IMR-90 (cell line): ENCODE measurements around the gene MMUT. TPM values are rescaled to one million over a fixed set of nuclear protein-coding genes. Genes with fewer than 3 reads are reported as not detected.

ENCODE experiments used
- ATAC-seq: fragments of 200-7000 bp; cut with Tn5 transposase; 2 replicates; pipeline ENCODE4 v1.9.1; 2020; ENCODE audit warnings: low read depth, mild to moderate bottlenecking, moderate library complexity
- BruUV-seq: library from RNA; stranded (reverse); fragments of 400-500 nt; replicated peaks from 2 replicates; lab custom pipeline; 2021; lab: Mats Ljungman, UMichigan
- CTCF ChIA-PET: fragments of 300-600 bp; formaldehyde crosslinking; extraction: SDS; loops from one replicate; lab custom pipeline; 2021; ENCODE audit warnings: antibody characterized with exemption; lab: Yijun Ruan, JAX
- POLR2A ChIA-PET: fragments of 300-600 bp; sonication (Branson Sonifier 250); formaldehyde crosslinking; loops from one replicate; lab custom pipeline; 2022; ENCODE audit warnings: antibody characterized with exemption; ENCODE audit not compliant: unreplicated experiment; lab: Charles Lee
- DNase-seq: peaks from one replicate; pipeline ENCODE4 v3.0.0; 2013
- H2AFZ ChIP-seq: replicated peaks from 2 replicates; pipeline ENCODE3; 2013; ENCODE audit warnings: low read length, mild to moderate bottlenecking; ENCODE audit not compliant: poor library complexity
- H2AK5ac ChIP-seq: 2 replicates; pipeline ENCODE4 v1.6.1; 2013; ENCODE audit warnings: low read depth, low read length, inconsistent platforms
- H2AK9ac ChIP-seq: replicated peaks from 2 replicates; pipeline ENCODE3; 2013; ENCODE audit warnings: mild to moderate bottlenecking, low read depth, low read length, moderate library complexity; ENCODE audit not compliant: poor library complexity
- H2BK120ac ChIP-seq: 2 replicates; pipeline ENCODE4 v1.6.1; 2013; ENCODE audit warnings: low read depth, low read length, inconsistent platforms
- H2BK15ac ChIP-seq: 3 replicates; pipeline ENCODE4 v1.6.1; 2013; ENCODE audit warnings: low read depth, low read length, inconsistent platforms
- H2BK20ac ChIP-seq: 2 replicates; pipeline ENCODE4 v1.6.1; 2013; ENCODE audit warnings: low read depth, mild to moderate bottlenecking, inconsistent platforms, low read length, moderate library complexity
- H2BK5ac ChIP-seq: 2 replicates; pipeline ENCODE4 v1.6.1; 2013; ENCODE audit warnings: mild to moderate bottlenecking, low read depth, low read length, inconsistent platforms; ENCODE audit not compliant: poor library complexity, severe bottlenecking
- H3K14ac ChIP-seq: replicated peaks from 2 replicates; pipeline ENCODE4 v1.6.1; 2013; ENCODE audit warnings: low read depth, low read length, inconsistent platforms
- H3K18ac ChIP-seq: 2 replicates; pipeline ENCODE4 v1.6.1; 2013; ENCODE audit warnings: low read depth, low read length, control low read depth
- H3K23ac ChIP-seq: 2 replicates; pipeline ENCODE4 v1.6.1; 2013; ENCODE audit warnings: low read depth, low read length, inconsistent platforms
- H3K27ac ChIP-seq: 2 replicates; pipeline ENCODE4 v1.5.1; 2013; ENCODE audit warnings: mild to moderate bottlenecking, control low read depth, low read length; ENCODE audit not compliant: insufficient read depth
- H3K27me3 ChIP-seq: 2 replicates; pipeline ENCODE4 v1.6.1; 2013; ENCODE audit warnings: low read length; ENCODE audit not compliant: control insufficient read depth, insufficient read depth
- H3K36me3 ChIP-seq: 2 replicates; pipeline ENCODE4 v1.6.1; 2013; ENCODE audit warnings: low read length, mixed read lengths; ENCODE audit not compliant: control insufficient read depth, insufficient read depth
- H3K4ac ChIP-seq: 2 replicates; pipeline ENCODE4 v1.6.1; 2013; ENCODE audit warnings: low read depth, low read length, inconsistent platforms
- H3K4me1 ChIP-seq: 2 replicates; pipeline ENCODE4 v1.6.1; 2013; ENCODE audit warnings: low read length, mixed read lengths; ENCODE audit not compliant: control insufficient read depth, insufficient read depth
- H3K4me2 ChIP-seq: 2 replicates; pipeline ENCODE4 v1.6.1; 2013; ENCODE audit warnings: low read depth, mild to moderate bottlenecking, control low read depth, low read length, moderate library complexity
- H3K4me3 ChIP-seq: 2 replicates; pipeline ENCODE4 v1.5.1; 2013; ENCODE audit warnings: low read depth, mild to moderate bottlenecking, control low read depth, low read length, moderate library complexity; ENCODE audit not compliant: insufficient read depth
- H3K56ac ChIP-seq: 2 replicates; pipeline ENCODE4 v1.6.1; 2013; ENCODE audit warnings: low read length, inconsistent platforms; ENCODE audit not compliant: insufficient read depth; ENCODE audit errors: extremely low read depth
- H3K79me1 ChIP-seq, 2 experiments: 2 replicates each; pipeline ENCODE4 v1.6.1; 2013; ENCODE audit warnings: low read length in 2 of 2, inconsistent platforms in 1 of 2, low read depth in 1 of 2
- H3K9ac ChIP-seq: 2 replicates; pipeline ENCODE4 v1.6.1; 2013; ENCODE audit warnings: low read depth, low read length, control low read depth
- H3K9me1 ChIP-seq: 2 replicates; pipeline ENCODE4 v1.6.1; 2013; ENCODE audit warnings: low read length, inconsistent platforms; ENCODE audit not compliant: insufficient read depth
- H3K9me3 ChIP-seq: 2 replicates; pipeline ENCODE4 v1.6.1; 2013; ENCODE audit warnings: low read length; ENCODE audit not compliant: control insufficient read depth, insufficient read depth
- H4K20me1 ChIP-seq: 2 replicates; pipeline ENCODE4 v1.6.1; 2013; ENCODE audit warnings: low read length, inconsistent platforms; ENCODE audit not compliant: insufficient read depth
- H4K5ac ChIP-seq: 2 replicates; pipeline ENCODE4 v1.6.1; 2013; ENCODE audit warnings: mild to moderate bottlenecking, low read depth, low read length, control low read depth
- H4K8ac ChIP-seq, 2 experiments: 2 replicates each; pipeline ENCODE4 v1.6.1; 2013; ENCODE audit warnings: low read depth in 2 of 2, low read length in 2 of 2, control low read depth in 1 of 2, inconsistent platforms in 1 of 2
- H4K91ac ChIP-seq: 2 replicates; pipeline ENCODE4 v1.6.1; 2013; ENCODE audit warnings: low read depth, low read length, inconsistent platforms; ENCODE audit not compliant: insufficient read depth
- FOS ChIP-seq: fragments of 150-350 bp; IDR thresholded peaks from 2 replicates; pipeline ENCODE4 v1.6.1; 2016; ENCODE audit warnings: low read depth, low read length
- WGBS, 2 experiments: methylation state at CpG; one replicate each; pipeline versions ENCODE4 v1.1.5 to v1.1.7; 2013; ENCODE audit warnings: missing lambda C conversion rate in 2 of 2; ENCODE audit not compliant: insufficient read length in 1 of 2; ENCODE audit errors: extremely low coverage in 2 of 2; 5-methylcytosine and 5-hydroxymethylcytosine counted together
- dilution Hi-C: fragments of 300-500 bp; cut with HindIII; formaldehyde crosslinking; loops from one replicate; pipeline ENCODE4 v1.14.3; 2018; ENCODE audit warnings: low sequenced_read_pairs; ENCODE audit not compliant: unreplicated experiment
- in situ Hi-C: fragments of 300-500 bp; cut with MboI; formaldehyde crosslinking; loops from 3 replicates; pipeline ENCODE4 v1.14.3; 2019; ENCODE audit warnings: low sequenced_read_pairs, inconsistent platforms, mixed read lengths
- intact Hi-C: fragments of 100-400 bp; cut with micrococcal nuclease; formaldehyde crosslinking; loops from 2 replicates; pipeline ENCODE4 v1.10.0; 2022
- polyA plus RNA-seq, 3 experiments: library from polyadenylated mRNA; depleted of rRNA; stranded (reverse); fragments of >200 nt; gene quantifications; 2 replicates each; pipeline ENCODE4 v1.2.3, GENCODE V29; 2012; ENCODE audit warnings: low replicate concordance in 1 of 3
- total RNA-seq: library from RNA; depleted of rRNA; stranded (reverse); fragments of >200 nt; gene quantifications from 2 replicates; pipeline ENCODE4 v1.2.3, GENCODE V29; 2012

The MMUT gene
- total and polyA plus RNA-seq, 2 of the 4 experiments (the other 2 are of a cell fraction) = 10.6 to 11.7 TPM

DNA sequence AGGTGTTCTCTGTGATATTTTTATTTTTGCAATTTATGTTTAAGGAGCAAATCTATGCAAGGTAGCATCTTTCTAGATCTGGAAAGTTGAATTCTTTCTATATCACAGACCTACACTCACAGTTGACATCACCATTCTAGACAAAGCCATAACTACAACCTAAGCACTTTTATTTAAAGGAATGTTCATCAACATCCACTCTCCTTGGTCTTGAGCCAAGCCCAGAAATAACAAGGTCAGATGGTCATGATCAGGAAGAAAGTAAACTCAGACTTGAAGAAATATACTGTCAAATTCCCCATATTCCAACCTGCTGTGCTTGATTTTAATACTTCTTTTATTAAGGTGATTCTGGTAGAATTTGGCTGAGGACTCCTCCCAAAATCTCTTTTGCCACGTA, 32.2 kb downstream of the MMUT start:
- Histone ChIP-seq H3K79me1 (no peaks in the 10 kb centered on the region), H3K4me2 (no peak overlapping the region), H3K9me1 (no peaks in the 10 kb centered on the region), H2BK5ac (no peak overlapping the region), H3K9me3 (no peaks in the 10 kb centered on the region), H2BK20ac (no peak overlapping the region), H2AK9ac (no peak overlapping the region), H2AFZ (no peak overlapping the region), H2AK5ac (no peak overlapping the region), H4K5ac (no peak overlapping the region), H3K27me3 (no peaks in the 10 kb centered on the region), H2BK15ac (no peak overlapping the region), H3K18ac (no peak overlapping the region), H3K36me3 (peaks cover 6% of the 10 kb centered on the region), H4K91ac (no peak overlapping the region), H3K27ac (no peak overlapping the region), H2BK120ac (no peak overlapping the region), H3K4ac (no peak overlapping the region), H4K8ac (no peak overlapping the region), H3K4me3 (no peak overlapping the region), H3K9ac (no peak overlapping the region), H3K14ac (no peak overlapping the region), H4K20me1 (no peaks in the 10 kb centered on the region), H3K23ac (no peak overlapping the region), H3K4me1 (no peaks in the 10 kb centered on the region; the same call in 1 of the 2 replicates), H3K56ac (no peak overlapping the region)
- BruUV-seq = no TSS peak
- no CpG with 5 or more reads among the region's 1 CpG for WGBS, 2 experiments
- dilution Hi-C loops = no loop called here
- TF ChIP-seq FOS = no peak
- in situ Hi-C loops = no loop called here
- POLR2A ChIA-PET = no interaction called here
- intact Hi-C loops = loop anchor here (2.0 kb wide), 1 partner anchor 14 kb away; no protein-coding TSS in a partner anchor
- ATAC-seq = no peak
- DNase-seq = no peak
- CTCF ChIA-PET = no interaction called here
